Activated CD4-positive, CD25-positive, alpha-beta regulatory T cell treated with anti-CD3 and anti-CD28 coated beads, Interleukin-2, amount 50 U/mL, for 24 hours (primary cell): ENCODE data around the gene DNAJC25.
A peak's percentile ranks its signal among the peaks of the same experiment; 100 is the strongest.

Experiments
- ATAC-seq, 2 donors: fragments of 150-1000 bp; cut with Tn5 transposase; one replicate each; pipeline ENCODE4 v1.10.0; 2021; ENCODE audit warnings: mild to moderate bottlenecking in 1 of 2, moderate library complexity in 1 of 2

The DNAJC25 gene

GRCh38 chr9:111628411-111628810 lies 2.7 kb upstream of the DNAJC25 start:
- ATAC-seq = no peak

- peak; percentile 25 for ATAC-seq
Measured at GRCh38 chr9:111630182-111630963, 761 bp upstream of the DNAJC25 start.

GRCh38 chr9:111630964-111631213 lies 245 bp upstream of the DNAJC25 start:
- ATAC-seq = no peak

- ATAC-seq = no peak
Measured at GRCh38 chr9:111632060-111632459, 926 bp downstream of the DNAJC25 start.

- no peak for ATAC-seq
Measured at GRCh38 chr9:111632695-111633388, 1.7 kb downstream of the DNAJC25 start.

GRCh38 chr9:111633389-111633736 lies 2.2 kb downstream of the DNAJC25 start:
- no peak for ATAC-seq

- no peak for ATAC-seq
Measured at GRCh38 chr9:111634860-111635259, 3.7 kb downstream of the DNAJC25 start.

GRCh38 chr9:111637421-111637950 lies 6.4 kb downstream of the DNAJC25 start:
- ATAC-seq = no peak

GRCh38 chr9:111644195-111644772 lies 13.2 kb downstream of the DNAJC25 start:
- ATAC-seq = no peak

GRCh38 chr9:111645806-111646205 lies 14.7 kb downstream of the DNAJC25 start:
- ATAC-seq = no peak

GRCh38 chr9:111646417-111646816 lies 15.3 kb downstream of the DNAJC25 start:
- no peak for ATAC-seq

GRCh38 chr9:111648066-111648465 lies 16.9 kb downstream of the DNAJC25 start:
- ATAC-seq = no peak

- no peak for ATAC-seq
Measured at GRCh38 chr9:111649016-111649415, 17.9 kb downstream of the DNAJC25 start.

GRCh38 chr9:111657051-111657450 lies 25.9 kb downstream of the DNAJC25 start:
- no peak for ATAC-seq

GRCh38 chr9:111658943-111659342 lies 27.8 kb downstream of the DNAJC25 start:
- no peak for ATAC-seq

GRCh38 chr9:111659691-111660090 lies 28.6 kb downstream of the DNAJC25 start:
- ATAC-seq = no peak

GRCh38 chr9:111661150-111661801 lies 30.1 kb downstream of the DNAJC25 start, which contains the start of gene GNG10:
GNG10 (plus strand) TSS chr9:111661605; CDS start chr9:111661635, 30 bp downstream.
- peak; percentile 94 for ATAC-seq

GRCh38 chr9:111661802-111662521 lies 30.8 kb downstream of the DNAJC25 start:
- ATAC-seq = peak; percentile 20 to 26

- ATAC-seq = no peak
Measured at GRCh38 chr9:111662576-111663300, 31.6 kb downstream of the DNAJC25 start.

GRCh38 chr9:111663301-111663823 lies 32.2 kb downstream of the DNAJC25 start:
- no peak for ATAC-seq

- no peak for ATAC-seq
Measured at GRCh38 chr9:111668026-111668573, 37.0 kb downstream of the DNAJC25 start.
